AG04450 (cell line): ENCODE measurements around the gene MSI2. TPM values are rescaled to one million over a fixed set of nuclear protein-coding genes. Genes with fewer than 3 reads are reported as not detected.
A peak's percentile ranks its signal among the peaks of the same experiment; 100 is the strongest.

Experiments
- CTCF ChIA-PET: fragments of 300-600, 350-600 bp; formaldehyde crosslinking; extraction: SDS; loops from one replicate; lab custom pipeline; 2022; ENCODE audit warnings: antibody characterized with exemption, inconsistent platforms; lab: Charles Lee
- POLR2A ChIA-PET: fragments of 350-600 bp; formaldehyde crosslinking; extraction: SDS; loops from one replicate; lab custom pipeline; 2021; ENCODE audit warnings: antibody characterized with exemption, inconsistent platforms; lab: Yijun Ruan, JAX
- DNase-seq: peaks from one replicate; pipeline ENCODE4 v3.0.0-alpha.2; 2011; ENCODE audit warnings: low read depth, low spot score
- H3K27ac ChIP-seq: one replicate; pipeline ENCODE4 v1.5.1; 2012; ENCODE audit warnings: low read depth, low read length, control low read depth
- H3K27me3 ChIP-seq: one replicate; pipeline ENCODE4 v1.6.0; 2012; ENCODE audit warnings: low read length; ENCODE audit not compliant: control insufficient read depth, insufficient read depth
- H3K4me3 ChIP-seq: 2 replicates; pipeline ENCODE4 v1.5.1; 2011; ENCODE audit warnings: mild to moderate bottlenecking, low read depth, low read length, control low read depth
- H3K9me3 ChIP-seq: 2 replicates; pipeline ENCODE4 v1.5.1; 2012; ENCODE audit warnings: low read length; ENCODE audit not compliant: control insufficient read depth, insufficient read depth
- CTCF ChIP-seq: IDR thresholded peaks from 2 replicates; pipeline ENCODE4 v1.5.1; 2011; ENCODE audit warnings: low read depth, low read length, control low read depth, inconsistent platforms
- polyA plus RNA-seq: library from polyadenylated mRNA; depleted of rRNA; stranded (reverse); fragments of >200 nt; gene quantifications from 2 replicates; pipeline ENCODE4 v1.2.3, GENCODE V29; 2011

MSI2 gene
- polyA plus RNA-seq, 1 experiment: 26.2 TPM

- ChIA-PET CTCF (interaction anchor here (2.8 to 7.8 kb wide), 2 partner anchors 200 to 229 kb away, joined by 8 to 37 read pairs; no protein-coding TSS in a partner anchor), POLR2A (no interaction called here)
- Histone ChIP-seq H3K9me3 (no peaks in the 10 kb centered on the region), H3K4me3 (no peak overlapping the region), H3K27ac (no peak overlapping the region), H3K27me3 (peaks cover 5% of the 10 kb centered on the region)
- TF ChIP-seq CTCF: no peak
- no peak for DNase-seq
Measured at GRCh38 chr17:57471868-57472368, 215.6 kb downstream of the MSI2 start.

GRCh38 chr17:57475796-57476195 is 219.5 kb downstream of the MSI2 start:
- H3K9me3 ChIP-seq: no peaks in the 10 kb centered on the region; the same call in 1 of the 2 replicates
- ChIA-PET CTCF (interaction anchor here (1.1 to 7.8 kb wide), 2 partner anchors 196 to 233 kb away, joined by 3 to 37 read pairs; no protein-coding TSS in a partner anchor), POLR2A (no interaction called here)
- H3K4me3 ChIP-seq: no peak overlapping the region
- TF ChIP-seq CTCF: no peak
- DNase-seq: no peak
- H3K27ac ChIP-seq: no peak overlapping the region
- peaks cover 5% of the 10 kb centered on the region for H3K27me3 ChIP-seq

GRCh38 chr17:57477522-57478362 is 221.4 kb downstream of the MSI2 start:
- CTCF ChIA-PET: interaction anchor here (7.8 kb wide), 1 partner anchor 235 kb away, joined by 37 read pairs; no protein-coding TSS in a partner anchor
- no peak for TF ChIP-seq CTCF
- no peak overlapping the region for H3K4me3 ChIP-seq

GRCh38 chr17:57478478-57479250 is 222.3 kb downstream of the MSI2 start:
- Histone ChIP-seq H3K27me3 (peaks cover 5% of the 10 kb centered on the region), H3K27ac (peak overlapping the region; percentile 0), H3K4me3 (no peak overlapping the region), H3K9me3 (no peaks in the 10 kb centered on the region; the same call in 1 of the 2 replicates)
- no peak for TF ChIP-seq CTCF
- CTCF ChIA-PET: interaction anchor here (7.8 kb wide), 1 partner anchor 235 kb away, joined by 37 read pairs; no protein-coding TSS in a partner anchor
- no peak for DNase-seq
- POLR2A ChIA-PET: no interaction called here

More at GRCh38 chr17:57477522-57478362, 221.4 kb downstream of the MSI2 start:
- POLR2A ChIA-PET: no interaction called here
- peaks cover 5% of the 10 kb centered on the region for H3K27me3 ChIP-seq
- no peaks in the 10 kb centered on the region; the same call in 1 of the 2 replicates for H3K9me3 ChIP-seq
- DNase-seq: no peak
- H3K27ac ChIP-seq: no peak overlapping the region
